ENCODE data around the gene SHMT2.

- TF ChIP-seq TAF1 (IDR thresholded peaks at IDR 0.05; ENCODE audit: low read depth, low read length): no peak
- no peak for TF ChIP-seq POLR2A (IDR thresholded peaks at IDR 0.05; ENCODE audit: low read depth, low read length)
- TF ChIP-seq POLR2AphosphoS5 (IDR thresholded peaks at IDR 0.05; ENCODE audit: low read depth, low read length): no peak
These were observed 2.0 kb upstream of the SHMT2 start for GRCh38 chr12:57227315-57228115.

Data from GM12891 (cell line).